Anterior cingulate cortex (tissue), 58 donors: Measurements from ENCODE around the gene SEC22C.
"Not testable (repeated sequence)": the region's sequence is repeated elsewhere in the genome, so short reads cannot be mapped to it uniquely, and the experiment has no call there.

Experiments used
- DNase-seq, 58 donors: peaks; one replicate each; lab custom pipeline; 2025; lab: John Stamatoyannopoulos, UW

The SEC22C gene, protein sequence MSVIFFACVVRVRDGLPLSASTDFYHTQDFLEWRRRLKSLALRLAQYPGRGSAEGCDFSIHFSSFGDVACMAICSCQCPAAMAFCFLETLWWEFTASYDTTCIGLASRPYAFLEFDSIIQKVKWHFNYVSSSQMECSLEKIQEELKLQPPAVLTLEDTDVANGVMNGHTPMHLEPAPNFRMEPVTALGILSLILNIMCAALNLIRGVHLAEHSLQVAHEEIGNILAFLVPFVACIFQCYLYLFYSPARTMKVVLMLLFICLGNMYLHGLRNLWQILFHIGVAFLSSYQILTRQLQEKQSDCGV

DNA sequence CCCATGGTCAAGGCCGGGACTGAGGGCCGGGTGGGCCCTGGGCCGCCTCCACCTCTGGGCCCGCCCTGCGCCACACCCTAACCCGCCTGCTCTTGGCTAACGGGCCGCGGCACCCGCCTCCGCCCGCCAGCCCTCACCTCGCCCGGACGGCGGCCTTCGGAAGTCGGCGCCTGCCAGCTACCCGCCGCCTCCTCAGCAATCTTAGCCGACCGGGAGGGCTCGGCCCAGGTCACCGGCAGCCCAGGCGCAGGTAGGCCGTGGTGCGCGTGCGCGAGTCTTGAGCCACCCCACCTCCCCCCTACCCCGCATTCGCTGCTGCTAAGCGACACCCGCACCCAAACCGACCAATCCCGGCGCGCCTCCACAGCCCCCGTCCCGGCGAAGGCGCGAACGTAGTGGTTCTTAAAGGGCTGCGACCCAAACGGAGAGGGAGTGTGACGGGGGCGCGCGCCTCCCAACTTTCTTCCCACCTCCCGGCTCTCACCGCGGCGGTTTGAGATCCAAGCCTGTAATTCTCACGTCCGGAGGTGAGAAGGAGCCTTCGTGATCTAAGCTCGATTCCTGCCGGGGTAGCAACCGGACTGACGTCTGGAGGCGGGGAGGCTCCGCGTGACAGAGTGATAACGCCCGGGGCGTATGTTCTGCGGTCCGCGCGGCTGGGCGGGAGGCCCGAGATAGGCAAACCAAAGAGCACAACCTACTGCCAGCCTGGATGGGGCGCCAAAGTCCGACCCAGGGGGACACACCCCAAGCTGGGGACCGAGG, at the start of gene SEC22C:
Gene SEC22C (minus strand): TSS at position 259 of the 765 bp plus-strand sequence. CDS start 12,921 bp downstream, outside the sequence.
- peak; percentile 46 to 98 (median 93) for DNase-seq

DNA sequence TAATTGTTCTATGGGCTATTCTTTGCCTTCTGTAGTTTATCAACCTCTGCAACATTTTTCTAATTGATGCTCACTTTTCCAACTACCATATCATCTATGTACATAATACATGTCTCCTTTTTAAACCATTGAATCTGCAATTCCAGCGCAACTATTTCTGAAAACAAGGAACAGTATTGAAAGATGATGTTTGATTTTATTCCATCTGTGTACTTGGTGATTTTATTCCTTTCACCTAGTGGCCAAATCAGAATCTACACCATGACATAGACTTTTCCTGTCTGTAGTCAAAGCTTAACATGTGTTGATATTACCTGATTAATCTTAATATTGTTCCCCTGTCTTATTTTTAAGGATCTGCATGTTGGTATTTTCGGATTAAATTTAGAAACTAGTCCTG, 31.7 kb upstream of the SEC22C start:
- no peak for DNase-seq

DNA sequence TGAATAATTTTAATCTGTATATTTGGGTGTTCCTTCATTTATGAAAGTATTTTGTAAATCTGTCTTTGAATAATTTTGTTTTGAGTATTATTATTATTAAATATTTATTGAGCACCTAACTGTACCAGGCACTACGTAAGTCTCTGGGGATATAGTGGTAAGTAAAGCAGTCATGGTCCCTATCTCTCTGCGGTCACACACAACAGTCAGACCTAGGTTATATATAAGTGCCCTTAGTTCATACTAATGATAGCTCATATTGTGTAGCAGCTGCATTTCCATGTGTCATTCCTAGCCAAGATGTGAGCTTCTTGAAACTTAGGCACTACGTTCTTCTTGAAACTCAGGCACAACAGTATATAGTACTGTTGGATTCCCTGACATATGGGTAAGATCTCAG, 31.2 kb upstream of the SEC22C start:
- DNase-seq = no peak

DNA sequence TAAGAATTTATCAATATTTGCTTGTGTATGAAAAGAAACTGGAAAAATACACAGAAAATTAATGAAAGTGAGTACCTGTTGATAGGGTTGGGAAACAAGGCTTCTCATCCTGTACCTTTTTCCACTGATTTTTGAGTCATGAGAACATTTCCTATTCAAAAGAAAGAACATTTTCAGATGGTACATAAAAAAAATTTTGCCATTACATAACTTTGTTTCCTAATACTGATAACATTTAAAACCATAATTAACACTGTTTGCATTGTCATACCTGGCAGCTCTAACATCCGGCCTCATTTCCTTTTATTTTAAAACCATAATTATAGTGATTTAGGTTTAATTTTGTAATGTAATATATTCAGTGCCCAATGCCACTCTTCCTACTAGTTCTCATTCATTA, 30.4 kb upstream of the SEC22C start:
- no peak for DNase-seq

DNA sequence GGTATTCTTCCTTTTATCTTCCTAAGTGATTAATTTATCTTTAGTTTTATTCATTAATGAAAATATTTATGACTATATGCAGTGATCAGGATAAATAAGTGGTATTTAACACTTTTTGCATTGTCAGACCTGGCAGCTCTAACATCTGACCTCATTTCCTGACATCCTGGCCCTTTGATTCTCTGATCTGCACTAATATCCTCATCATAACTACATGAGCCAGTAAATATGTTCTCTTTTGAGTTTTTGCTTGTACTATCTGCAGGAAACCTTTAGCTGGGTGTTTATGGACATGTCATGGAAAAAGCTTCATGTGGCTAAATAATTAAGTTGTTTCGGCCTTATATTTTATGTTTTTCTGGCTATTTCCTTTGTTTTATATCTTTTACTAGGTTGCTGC, 29.2 kb upstream of the SEC22C start:
- DNase-seq = no peak

DNA sequence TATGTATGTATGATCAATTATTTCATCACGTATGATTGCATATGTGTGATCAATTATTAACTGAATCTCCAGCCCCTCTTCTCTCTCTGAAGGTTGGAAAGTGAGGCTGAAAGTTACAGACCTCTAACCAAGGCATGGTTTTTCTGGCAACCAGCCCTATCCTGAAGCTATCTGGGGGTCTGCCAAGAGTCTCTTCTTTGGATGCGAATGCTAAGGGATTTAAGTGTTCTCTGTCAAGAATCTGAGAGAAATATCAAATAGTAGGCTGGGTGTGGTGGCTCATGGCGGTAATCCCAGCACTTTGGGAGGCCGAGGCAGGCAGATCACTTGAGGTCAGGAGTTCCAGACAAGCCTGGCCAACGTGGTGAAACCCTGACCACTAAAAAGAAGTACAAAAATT, 26.8 kb upstream of the SEC22C start:
- DNase-seq = no peak

DNA sequence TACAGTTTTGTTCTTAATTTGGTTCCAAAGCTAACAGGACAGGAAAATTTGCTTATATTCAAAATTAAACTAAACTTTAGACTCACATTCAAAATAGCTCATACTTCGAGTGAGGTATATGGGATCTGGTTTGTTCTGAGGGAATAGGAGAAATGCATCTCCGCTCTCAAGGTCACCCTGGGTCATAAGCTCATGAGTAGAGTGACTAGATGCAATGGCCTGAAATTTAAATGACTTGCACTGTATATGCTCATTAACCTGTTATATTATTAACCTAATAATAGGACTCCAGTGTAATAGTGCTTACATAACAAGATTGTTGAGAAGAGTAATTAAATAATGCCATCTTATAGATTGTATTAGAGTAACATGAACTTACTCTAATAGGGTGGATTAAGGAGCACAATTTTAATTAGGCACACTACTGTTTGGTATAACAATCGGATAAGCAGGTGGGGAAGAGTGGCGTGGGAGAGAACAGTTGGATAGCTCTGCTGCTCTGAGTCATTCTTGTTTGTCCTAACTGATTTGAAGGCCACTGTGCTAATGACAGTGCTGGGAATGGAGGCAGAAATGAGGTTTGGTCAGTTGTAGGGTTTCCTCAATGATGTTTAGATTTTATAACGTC, 23.9 kb upstream of the SEC22C start:
- DNase-seq = peak in 1 of 58 donors; percentile 18

DNA sequence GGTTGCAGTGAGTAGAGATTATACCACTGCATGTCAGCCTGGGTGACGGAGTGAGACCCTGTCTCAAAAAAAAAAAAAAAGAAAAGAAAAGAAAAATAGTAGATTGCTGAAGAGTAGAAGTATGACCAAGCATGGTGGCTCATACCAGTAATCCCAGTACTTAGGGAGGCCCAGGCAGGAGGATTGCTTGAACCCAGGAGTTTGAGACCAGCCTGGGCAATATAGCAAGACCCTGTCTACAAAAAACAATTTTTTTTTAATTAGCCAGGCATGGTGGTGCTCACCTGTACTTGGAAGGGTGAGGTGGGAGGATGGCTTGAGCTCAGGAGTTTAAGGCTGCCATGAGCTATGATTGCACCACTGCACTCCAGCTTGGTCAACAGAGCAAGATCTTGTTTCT, 21.2 kb upstream of the SEC22C start:
- no peak for DNase-seq

DNA sequence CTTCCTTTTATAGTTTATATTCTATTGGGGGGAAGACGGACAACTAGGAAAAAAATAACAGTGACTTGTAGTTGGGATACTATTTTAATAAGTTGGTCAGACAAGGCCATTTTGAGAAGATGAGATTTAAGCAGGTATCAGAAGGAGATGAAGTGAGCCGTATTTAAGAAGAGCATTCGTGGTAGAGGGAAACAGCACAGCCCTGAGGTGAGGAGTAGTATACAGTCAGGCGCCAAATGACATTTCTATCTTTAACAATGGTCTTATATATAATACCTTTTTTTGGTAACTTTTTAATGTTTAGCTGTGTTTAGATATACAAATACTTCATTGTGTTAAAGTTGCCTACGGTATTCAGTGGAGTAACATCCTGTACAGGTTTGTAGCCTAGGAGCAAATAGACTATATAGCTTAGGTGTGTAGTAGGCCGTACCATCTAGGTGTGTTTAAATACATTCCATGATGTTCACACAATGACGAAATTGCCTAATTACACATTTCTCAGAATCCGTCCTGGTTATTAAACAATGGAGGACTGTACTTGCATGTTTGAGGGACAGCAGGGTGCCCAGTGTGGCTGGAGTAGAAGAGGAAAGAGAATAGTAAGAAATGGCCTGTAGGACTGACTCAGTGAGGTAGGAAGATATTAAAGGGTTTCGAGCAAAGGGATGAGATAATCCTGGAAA, 20.3 kb upstream of the SEC22C start:
- DNase-seq = no peak

DNA sequence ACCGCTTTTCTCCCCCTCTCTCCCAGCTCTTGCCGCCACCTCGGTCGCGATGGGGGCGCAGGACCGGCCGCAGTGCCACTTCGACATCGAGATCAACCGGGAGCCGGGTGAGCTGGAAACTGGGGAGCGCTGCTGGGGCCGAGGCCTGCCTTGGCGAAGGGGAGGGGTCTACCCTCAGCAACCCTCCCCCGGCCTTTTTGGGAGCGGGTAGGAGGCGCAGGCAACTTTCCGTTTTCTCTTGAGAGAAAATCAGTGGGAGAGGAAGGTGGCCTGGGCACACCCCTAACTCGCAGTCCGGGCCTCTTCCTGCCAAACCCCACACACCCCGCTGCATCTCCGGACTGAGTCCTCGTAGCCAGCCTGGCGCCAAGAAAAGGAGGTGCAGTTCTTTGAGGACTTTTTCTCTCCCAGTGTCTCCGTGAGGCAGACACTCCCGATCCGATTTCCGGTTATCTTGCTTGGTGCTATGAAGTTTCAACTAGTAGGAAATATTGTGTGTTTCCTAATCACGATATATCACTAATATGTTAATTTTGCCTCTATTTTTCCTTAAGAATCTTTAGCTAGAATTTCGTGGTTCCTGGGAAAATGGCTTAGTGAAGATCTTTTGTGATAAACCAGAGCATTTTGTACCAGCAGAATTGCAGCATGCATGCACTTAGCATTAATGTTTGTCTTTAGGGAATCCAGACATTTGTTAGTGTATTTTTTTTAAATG, 19.4 kb upstream of the SEC22C start:
- peak in 38 of 58 donors; percentile 23 to 82 (median 61) for DNase-seq

DNA sequence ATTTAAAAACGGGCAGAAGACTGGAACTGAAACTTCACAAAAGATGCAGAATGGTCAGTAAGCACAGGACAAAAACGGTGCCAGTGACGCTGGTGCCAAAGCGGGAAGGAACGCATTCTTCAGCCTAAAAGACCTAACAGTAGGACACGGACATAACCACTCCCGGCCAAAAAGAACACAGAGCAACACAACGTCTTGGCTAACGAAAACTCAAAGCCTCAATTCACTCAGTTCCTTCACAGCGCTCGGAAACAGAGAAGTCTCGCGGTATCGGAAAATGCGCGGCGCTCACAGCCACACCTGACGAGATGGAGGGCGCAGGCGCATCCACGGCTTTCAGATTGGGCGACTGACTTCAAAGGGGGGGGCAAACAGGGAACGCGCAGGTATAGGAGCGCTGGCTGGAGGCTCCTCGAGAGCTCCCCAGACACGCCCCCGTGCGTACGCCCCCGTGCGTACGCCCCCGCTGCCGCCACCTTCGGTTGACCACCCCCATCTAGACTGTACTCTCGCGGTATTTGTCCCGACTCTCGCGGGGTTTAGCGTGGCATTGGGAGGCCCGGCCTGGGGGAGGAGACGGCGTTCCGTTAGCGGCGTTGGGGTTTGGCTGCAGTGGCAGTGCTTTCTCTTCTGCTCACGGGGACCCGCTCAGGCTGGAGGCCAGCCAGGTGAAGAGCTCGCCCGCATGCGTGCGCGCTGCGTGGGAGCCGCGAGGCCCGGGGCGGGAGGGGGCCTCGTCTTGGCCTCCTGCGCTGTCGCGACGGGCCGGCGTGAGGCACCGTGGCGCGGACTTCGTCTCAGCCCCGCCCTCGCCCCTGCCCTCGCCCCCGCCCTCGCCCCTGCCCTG, 18.6 kb upstream of the SEC22C start, which contains the start of gene NKTR:
Gene NKTR (plus strand): TSS at position 576 of the 847 bp plus-strand sequence. CDS start 321 bp downstream, outside the sequence.
- peak; percentile 64 to 98 (median 91) for DNase-seq

DNA sequence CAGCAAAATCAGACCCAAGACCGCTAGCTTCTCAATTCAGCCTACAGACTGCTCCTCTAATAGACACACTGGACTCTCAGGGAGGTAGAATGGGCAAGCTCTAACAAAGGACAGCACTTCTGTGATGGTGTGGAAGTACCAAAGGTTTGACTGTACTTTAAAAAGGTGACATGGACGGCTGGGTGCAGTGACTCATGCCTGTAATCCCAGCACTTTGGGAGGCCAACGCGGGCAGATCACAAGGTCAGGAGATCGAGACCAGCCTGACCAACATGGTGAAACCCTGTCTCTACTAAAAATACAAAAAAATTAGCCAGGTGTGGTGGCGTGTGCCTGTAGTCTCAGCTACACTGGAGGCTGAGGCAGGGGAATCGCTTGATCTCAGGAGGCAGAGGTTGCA, 15.3 kb upstream of the SEC22C start:
- not testable (repeated sequence) for DNase-seq

DNA sequence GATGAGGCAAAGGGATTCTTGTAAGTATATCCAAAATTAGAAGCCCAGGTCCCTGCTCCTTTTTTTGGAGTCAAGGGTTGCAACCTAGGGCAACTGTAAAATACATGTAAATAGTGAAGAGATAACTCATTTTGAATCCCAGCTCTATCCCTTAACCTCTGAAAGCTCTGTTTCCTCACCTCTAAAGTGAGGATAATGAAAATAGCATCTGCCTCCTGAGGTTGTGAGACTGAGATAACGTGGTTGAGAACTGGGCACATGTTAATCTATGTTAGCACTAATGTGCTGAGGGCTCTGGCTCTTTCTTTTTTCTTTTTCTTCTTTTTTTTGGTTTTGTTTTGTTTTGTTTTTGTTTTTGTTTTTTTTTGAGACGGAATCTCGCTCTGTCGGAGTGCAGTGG, 13.9 kb upstream of the SEC22C start:
- no peak for DNase-seq

DNA sequence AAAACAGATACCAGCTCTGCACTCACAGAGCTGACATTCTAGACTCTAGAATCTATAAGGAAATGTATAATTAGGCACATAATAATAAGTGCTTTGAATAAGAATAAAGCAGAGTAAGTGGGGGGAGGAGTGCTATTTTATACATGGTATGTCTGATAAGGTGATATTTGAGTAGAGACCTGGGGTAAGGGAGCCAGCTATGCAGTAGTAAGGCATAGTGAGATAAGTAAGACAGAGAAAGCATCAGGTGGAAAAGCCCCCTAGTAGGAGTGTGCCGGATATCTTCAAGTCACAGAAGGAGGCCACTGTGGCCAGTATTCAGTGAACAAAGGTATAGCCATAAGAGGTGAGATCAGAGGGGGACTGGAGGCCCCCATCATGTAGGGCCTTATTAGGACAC, 11.9 kb upstream of the SEC22C start:
- DNase-seq = no peak

DNA sequence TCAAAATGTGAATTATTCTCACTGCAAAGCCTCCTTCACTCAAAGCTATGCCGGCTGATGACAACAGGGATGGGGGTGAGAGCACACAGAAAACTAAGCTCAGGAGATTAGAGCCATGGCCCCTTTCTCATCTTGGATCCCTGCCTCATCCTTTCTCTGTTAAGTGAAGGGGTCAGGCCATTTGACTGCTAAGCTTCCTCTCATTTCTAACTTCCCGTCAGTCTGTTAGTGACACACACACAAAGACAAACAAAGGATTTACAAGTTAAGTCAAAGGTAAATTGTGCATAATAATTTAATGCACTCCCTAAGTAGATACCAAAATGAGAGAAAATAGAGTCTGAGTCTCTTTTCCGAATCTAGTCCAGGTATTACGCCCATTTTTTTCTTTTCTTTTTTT, 10.0 kb upstream of the SEC22C start:
- no peak for DNase-seq

DNA sequence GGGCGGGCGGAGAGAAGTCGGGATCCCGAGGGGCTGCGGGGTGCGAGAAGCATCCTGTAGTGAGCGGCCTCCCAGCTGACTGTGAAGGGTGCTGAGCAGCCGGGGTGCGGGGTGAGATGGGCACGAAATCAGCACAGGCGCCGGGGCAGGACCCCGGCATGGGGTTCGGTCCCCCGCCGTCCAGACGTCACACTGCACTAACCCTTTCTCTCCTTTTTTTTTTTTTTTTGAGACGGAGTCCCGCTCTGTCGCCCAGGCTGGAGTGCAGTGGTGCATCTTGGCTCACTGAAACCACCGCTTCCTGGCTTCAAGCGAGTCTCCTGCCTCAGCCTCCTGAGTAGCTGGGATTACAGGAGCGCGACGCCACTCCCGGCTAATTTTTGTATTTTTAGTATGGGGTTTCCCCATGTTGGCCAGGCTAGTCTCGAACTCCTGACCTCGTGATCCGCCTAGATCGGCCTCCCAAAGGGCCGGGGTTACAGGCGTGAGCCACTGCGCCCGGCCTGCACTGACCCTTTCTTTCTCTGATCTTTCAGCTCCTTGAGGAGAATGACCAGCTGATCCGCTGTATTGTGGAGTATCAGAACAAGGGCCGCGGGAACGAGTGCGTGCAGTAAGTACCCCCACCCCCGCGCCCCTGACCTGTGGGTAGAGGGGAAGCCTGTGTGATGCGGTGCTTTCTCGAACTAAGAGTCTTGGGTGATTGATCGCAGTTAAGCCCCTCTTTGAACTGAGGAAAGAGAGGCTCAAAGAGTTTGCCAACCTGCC, 9.4 kb upstream of the SEC22C start:
- peak in 2 of 58 donors; percentile 4 to 18 for DNase-seq

DNA sequence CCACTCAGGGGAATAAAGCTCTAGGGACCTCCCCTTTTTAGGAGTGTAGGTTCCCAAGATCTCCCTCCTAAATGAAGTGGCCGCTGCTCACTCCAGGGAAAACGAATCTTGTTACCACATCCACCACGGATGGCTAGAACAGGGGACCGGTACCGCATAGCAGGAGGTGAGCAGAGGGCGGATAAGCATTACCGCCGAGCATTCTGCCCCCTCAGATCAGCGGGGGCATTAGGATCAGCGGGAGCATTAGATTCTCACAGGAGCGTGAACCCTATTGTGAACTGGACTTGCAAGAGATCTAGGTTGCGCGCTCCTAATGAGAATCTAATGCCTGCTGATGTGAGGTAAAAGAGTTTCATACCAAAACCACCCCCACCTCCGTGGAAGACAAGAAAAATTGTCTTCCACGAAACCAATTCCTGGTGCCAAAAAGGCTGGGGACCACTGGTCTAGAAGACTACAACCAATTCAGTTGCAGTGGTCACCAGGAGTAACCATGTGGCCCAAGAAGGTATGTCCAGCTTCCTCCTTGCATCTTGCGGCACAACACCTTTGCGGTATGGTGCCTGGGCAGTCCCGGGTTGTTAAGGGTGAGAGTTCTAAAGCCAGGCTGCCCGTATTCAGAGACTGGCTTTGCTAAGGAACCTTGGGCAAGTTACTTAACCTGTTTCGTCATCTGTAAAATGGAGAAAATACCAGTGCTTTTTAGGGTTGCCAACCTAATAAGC, 7.8 kb upstream of the SEC22C start:
- no peak for DNase-seq

DNA sequence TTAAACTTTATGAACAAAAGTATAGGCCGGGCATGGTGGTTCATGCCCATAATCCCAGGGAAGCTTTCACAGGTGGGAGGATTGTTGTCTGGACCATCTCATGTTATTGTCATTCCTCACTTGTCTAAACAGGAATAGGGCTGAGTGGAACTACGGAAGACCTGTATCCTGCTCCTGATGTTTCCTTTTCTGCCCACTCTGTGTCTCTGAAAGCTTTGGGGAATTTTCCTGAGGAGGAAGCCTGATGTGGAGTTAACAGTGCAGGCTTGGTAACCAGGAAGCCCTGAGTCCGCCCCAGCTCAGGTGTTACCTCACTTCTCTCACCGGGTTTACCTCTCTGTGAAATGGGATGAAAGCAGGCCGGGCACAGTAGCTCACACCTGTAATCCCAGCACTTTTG, 6.9 kb upstream of the SEC22C start:
- DNase-seq = no peak
